Mesodermal cell (in vitro differentiated cells): ENCODE results near the gene SMPX.

Experiments
- H3K27ac ChIP-seq: 2 replicates; pipeline ENCODE4 v1.7.0; 2013; ENCODE audit warnings: mild to moderate bottlenecking, low read depth, low read length, moderate library complexity; ENCODE audit not compliant: severe bottlenecking
- H3K36me3 ChIP-seq: 2 replicates; pipeline ENCODE4 v1.7.1; 2013; ENCODE audit warnings: mild to moderate bottlenecking, low read length, moderate library complexity; ENCODE audit not compliant: control insufficient read depth, insufficient read depth
- H3K4me1 ChIP-seq: one replicate; pipeline ENCODE4 v1.7.1; 2013; ENCODE audit warnings: mild to moderate bottlenecking, low read length; ENCODE audit not compliant: insufficient read depth, control insufficient read depth, poor library complexity, severe bottlenecking
- H3K4me3 ChIP-seq: 2 replicates; pipeline ENCODE4 v1.7.0; 2013; ENCODE audit warnings: low read length, control low read depth, mild to moderate bottlenecking; ENCODE audit not compliant: insufficient read depth, poor library complexity, severe bottlenecking; ENCODE audit errors: extremely low read depth
- H3K9me3 ChIP-seq: 2 replicates; pipeline ENCODE4 v1.7.1; 2013; ENCODE audit warnings: mild to moderate bottlenecking, low read length, moderate library complexity; ENCODE audit not compliant: control insufficient read depth
- WGBS, 2 experiments: methylation state at CpG; one replicate each; pipeline ENCODE4 v1.1.5; 2013; ENCODE audit warnings: missing lambda C conversion rate in 2 of 2; ENCODE audit not compliant: insufficient coverage in 2 of 2; 5-methylcytosine and 5-hydroxymethylcytosine counted together

SMPX gene

GRCh38 chrX:21658152-21658737, 99.7 kb downstream of the SMPX start, which contains the start of gene KLHL34:
Gene KLHL34, minus strand, starts transcription at chrX:21658330. Its CDS starts 542 bp downstream, at chrX:21657788.
- H3K4me3 ChIP-seq, result peak within 1 kb of the TSS; percentile 5
- WGBS, 2 experiments, result 45 to 70% methylated on average over 25 to 35 of the region's 60 CpGs

GRCh38 chrX:21657318-21658151, 100.4 kb downstream of the SMPX start:
- Histone ChIP-seq H3K4me1 (no peaks in the 10 kb centered on the region), H3K9me3 (no peaks in the 10 kb centered on the region), H3K36me3 (no peaks in the 10 kb centered on the region), H3K27ac (no peak overlapping the region), H3K4me3 (no peak overlapping the region)
- 92 to 96% methylated on average over 14 to 38 of the region's 57 CpGs for WGBS, 2 experiments

More at GRCh38 chrX:21658152-21658737, 99.7 kb downstream of the SMPX start, which contains the start of gene KLHL34:
- Histone ChIP-seq H3K9me3 (no peaks in the 10 kb centered on the region), H3K36me3 (no peaks in the 10 kb centered on the region), H3K27ac (no peak within 1 kb of the TSS), H3K4me1 (no peaks in the 10 kb centered on the region)

DNA sequence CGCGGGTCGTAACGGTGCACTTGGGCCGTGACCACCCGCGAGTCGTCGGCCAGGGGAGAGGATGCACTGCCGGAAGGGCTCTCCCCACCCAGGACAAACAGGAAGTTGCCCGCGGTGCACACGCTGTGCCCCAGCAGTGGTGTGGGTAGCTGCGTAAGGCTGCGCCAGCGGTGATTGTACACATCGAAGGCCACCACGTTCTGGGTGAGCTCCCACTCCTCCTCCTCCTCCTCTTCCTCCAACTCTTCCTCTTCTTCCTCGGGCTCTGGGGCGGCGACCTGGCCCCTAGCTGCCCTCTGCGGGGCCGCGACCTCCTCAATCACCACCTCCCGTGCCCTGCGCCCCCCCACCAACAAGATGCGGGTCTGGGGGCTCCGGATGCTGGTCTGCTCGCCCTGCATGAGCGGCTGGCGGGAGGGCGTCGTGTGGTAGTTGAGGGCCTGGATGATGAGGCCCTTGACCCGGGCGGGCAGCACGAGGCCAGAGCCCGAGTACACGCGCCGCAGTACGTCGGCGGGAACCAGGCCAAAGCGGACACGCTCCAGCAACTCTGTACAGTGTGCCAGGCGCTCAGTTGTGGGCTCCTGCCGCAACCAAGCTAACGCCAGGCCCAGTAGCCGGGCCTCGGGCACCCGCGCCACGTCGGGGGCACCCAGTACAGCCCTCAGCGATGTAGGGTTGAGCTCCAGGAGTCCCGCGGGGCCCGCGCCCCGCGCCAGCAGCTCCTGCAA, 101.2 kb downstream of the SMPX start:
- Histone ChIP-seq H3K9me3 (no peaks in the 10 kb centered on the region), H3K4me1 (no peaks in the 10 kb centered on the region), H3K36me3 (no peaks in the 10 kb centered on the region), H3K27ac (no peak overlapping the region), H3K4me3 (no peak overlapping the region)
- 96 to 98% methylated on average over 28 to 37 of the region's 61 CpGs for WGBS, 2 experiments
